NCI-H2227 (cell line): Measurements from ENCODE around the gene KCNA10.

Experiments
- DNase-seq: peaks from one replicate; lab custom pipeline; 2025; ENCODE audit not compliant: unreplicated experiment; lab: John Stamatoyannopoulos, UW

The KCNA10 gene

DNA sequence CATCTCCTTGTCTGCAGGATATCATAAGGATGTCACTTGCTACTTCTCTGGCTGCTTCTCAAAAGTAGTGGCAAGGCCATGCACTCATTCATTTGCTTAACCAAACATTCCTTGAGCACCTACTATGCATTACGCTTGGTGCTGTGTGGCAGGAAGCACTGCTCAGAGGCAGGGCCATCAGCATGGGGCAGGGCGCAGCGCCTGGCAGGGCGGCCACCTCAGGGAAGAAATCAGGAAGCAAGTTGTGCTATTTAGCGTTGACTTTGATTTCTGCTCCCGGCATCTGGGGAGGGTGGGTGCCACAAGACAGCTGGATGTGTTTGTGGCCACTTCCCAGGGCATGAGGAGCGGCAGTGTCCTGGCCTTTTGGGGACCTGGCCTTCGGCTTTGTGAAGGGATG, 40.1 kb downstream of the KCNA10 start:
- no peak for DNase-seq

DNA sequence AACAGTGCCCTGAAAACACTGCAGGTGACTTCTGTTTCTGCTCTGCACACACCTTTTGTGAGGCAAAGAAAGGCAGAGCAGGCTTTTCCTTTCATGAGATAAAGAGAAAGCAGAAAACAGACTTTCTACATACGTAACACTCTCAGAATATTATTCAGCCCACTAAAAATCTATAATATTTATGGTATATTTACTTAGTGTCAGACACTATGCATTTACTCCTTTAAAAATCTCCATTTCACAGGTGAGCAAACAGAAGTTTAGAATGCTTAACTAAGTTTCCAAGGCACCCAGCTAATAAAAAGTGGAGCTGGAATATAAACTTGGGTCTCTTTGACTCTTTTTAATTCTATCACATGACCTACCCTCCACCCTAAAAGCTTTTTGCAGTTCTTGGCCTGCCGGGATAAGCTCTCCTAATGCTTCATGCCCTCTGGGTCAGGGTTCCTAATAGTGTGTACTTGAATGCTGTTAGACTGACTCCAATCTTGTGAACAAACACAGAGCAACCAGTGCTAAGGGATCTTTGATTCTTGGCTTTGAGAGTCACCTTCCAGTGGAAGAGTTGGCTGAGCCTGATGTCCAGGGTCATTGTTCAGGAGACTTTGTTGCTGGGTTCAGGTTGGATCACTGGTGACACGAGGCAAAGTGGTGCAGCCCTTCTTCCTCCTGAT, 40.9 kb downstream of the KCNA10 start:
- DNase-seq: no peak

DNA sequence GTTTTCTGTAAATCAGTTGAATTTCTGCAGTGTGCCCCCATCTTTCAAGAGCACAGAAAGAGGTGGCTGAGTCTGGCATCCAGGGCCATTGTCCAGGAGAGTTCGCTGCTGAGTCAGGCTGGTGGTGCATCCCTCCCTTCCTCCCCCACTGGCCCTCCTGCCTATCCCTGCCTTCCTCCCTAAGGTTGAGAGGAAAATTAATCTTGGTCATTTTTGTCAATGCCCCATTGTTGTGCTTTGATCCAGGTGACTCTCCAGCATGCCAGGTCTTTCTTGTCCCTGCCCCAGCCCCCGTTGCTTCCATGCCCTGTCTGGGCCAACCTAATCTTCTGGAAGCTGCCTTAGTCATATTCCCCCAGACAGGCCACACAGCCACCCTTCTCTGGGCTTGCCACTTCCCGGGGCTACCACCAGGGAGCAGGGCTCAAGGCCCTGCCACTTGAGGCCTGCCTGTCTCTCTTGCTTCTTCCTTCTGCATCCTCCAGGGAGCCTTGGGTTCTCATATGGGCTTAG, 41.5 kb downstream of the KCNA10 start:
- DNase-seq: no peak

DNA sequence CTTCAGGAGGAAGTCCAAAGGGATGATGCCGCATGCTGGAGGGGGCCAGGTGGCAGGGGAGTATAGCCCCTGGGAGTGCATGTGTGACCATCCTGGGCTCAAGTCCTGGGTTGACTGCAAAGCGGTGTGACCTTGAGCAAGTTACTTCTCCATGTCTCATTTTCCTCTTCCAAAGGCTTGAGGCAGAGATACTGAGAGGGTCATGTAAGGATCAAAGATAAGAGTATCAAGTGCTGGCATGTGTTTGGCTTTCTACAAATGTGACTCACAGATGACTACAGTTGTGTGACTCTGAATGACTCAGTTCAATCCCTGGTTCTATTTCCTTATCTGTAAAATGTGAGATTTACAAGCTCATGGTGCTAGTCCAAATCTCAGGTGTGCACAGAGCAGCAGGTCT, 41.9 kb downstream of the KCNA10 start:
- no peak for DNase-seq

DNA sequence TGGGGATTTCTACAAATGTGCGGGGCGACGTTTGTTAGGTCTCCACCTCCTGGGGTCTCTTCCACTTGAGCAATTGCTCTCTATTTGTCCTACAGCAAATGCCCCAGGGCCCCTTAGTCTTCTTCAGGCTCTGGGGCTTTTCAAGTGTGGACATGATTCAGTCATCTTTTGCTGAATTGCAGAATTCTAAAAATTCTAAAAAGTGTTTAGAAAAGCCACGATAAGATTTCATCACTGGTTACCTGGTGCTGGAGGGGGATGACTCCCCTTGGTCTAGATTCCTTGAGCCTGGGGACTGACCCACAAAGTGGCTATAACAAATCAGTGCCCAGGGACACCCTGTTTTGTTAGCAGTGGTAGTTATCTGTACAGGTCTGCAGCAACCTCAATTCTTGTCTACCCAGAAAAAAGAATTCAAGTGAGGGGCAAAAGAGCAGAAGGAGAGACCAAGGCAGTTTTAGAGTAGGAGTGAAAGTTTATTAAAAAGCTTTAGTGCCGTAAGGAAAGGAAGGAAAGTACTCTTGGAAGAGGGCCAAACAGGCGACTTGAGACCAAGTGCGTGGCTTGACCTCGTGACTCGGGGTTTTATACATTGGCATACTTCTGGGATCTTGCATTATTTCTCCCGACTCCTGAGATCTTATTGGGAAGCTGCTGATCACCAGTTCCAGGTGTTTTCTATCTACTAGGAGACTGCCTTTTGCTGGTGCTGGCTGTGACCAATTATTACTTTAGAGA, 42.8 kb downstream of the KCNA10 start:
- DNase-seq: no peak

DNA sequence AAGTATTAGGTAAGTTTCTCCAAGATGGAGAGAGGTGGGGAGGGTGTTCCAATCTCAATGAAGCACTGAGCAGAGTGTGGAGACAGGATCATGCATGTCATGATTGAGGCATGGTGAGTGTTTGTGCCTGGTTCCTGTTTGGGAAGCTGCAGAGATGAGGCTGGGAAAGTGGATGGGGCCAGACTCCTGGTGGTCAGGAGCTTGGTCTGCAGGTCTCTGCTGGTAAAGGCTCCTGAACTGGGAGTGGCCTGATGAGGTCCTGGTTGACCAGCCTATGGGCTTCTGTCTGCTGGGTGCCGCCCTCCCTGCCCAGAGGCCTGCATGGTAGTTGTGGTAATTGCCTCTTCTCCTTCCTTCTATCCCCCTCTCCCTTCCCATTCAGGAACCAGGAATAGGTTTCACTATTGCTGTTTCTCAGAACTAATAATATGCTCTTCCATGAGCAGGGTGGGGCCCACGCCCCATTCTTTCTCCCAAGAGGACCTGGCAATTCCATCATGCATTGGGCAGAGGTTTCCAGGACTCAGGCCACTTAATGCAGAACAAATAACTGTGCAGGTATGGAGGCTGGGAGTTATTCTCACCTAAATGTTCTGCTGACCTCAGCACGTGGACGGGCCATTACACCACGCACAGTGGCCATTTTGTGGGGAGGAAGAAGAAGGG, 43.5 kb downstream of the KCNA10 start:
- no peak for DNase-seq

DNA sequence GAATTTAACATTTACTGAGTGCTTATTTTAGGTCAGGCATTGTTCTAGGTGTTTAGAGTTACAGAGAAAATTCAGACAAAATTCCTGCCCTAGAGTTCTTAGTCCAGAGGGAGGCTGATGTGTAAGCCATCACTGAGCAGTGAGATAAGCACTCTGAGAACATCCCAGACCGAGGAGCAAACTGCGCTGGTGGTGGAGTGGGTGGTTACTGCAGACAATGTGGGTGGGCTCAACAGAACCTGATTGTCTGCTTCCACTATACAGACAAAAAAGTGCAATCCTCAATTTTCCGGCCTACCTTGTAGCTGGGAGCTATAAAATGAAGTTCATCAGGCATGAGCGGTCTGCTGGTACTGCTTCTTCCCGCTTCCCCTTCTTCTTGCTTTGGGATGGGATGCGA, 44.5 kb downstream of the KCNA10 start:
- DNase-seq: no peak

DNA sequence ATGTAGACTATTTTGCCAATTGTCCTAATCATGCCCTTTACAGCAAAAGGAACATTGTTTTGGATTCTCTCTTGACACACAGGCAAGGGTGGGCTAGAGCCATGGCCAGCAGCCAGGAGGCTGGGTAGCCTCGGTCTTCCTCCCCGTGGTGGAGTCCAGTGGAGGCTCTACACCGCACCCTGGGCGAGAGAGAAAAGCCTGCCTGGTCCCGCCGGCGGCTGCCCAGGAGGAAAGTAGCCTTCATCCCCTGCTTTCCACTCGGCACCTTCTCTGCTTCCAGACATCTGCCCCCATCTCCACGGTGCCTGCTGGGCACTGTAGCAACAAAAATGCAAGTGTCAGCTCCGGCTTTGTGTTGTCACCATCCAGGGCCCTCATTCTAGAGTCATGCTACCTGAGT, 46.4 kb downstream of the KCNA10 start:
- no peak for DNase-seq

DNA sequence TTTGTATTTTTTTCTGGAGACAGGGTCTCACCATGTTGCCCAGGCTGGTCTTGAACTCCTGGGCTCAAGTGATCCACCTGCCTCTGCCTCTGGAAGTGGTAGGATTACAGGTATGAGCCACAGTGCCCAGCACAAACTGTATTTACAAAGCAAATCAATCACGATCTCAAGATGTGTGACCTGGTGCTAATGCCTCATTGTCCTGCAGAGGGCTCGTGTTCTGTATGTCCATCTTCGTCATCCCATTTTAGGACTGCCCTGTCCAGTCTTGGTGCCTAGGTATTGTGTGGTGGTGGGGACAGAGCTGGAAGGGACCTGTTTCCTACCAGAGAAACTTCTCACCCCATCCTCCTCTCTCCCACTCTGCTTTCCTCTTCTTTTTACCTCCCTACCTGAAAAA, 47.8 kb downstream of the KCNA10 start:
- DNase-seq: no peak
